HEK293 (cell line): ENCODE measurements around the gene IGF2BP2.

Source experiments
- HOXC10 ChIP-seq: sonication (generic); formaldehyde crosslinking; IDR thresholded peaks from 2 replicates; pipeline ENCODE4 v1.8.1; 2023; ENCODE audit warnings: mild to moderate bottlenecking, missing genetic modification reagents
- MZF1 ChIP-seq: fragments of 450-650 bp; formaldehyde crosslinking; IDR thresholded peaks from 2 replicates; pipeline ENCODE4 v1.5.1; 2017; ENCODE audit warnings: missing biosample characterization, missing genetic modification characterization, borderline replicate concordance
- TCF7L2 ChIP-seq: IDR thresholded peaks from 2 replicates; pipeline ENCODE4 v1.6.1; 2011; ENCODE audit warnings: low read depth, mild to moderate bottlenecking, inconsistent platforms, low read length, moderate library complexity, borderline replicate concordance
- ZEB2 ChIP-seq: fragments of 450-650 bp; formaldehyde crosslinking; IDR thresholded peaks from 2 replicates; pipeline ENCODE4 v1.5.1; 2016; ENCODE audit warnings: missing biosample characterization, missing genetic modification characterization
- ZNF10 ChIP-seq: fragments of 450-650 bp; formaldehyde crosslinking; IDR thresholded peaks from 2 replicates; pipeline ENCODE4 v1.5.1; 2017; ENCODE audit warnings: missing biosample characterization, missing genetic modification characterization
- ZNF394 ChIP-seq: fragments of 450-650 bp; formaldehyde crosslinking; IDR thresholded peaks from 2 replicates; pipeline ENCODE4 v1.5.1; 2016; ENCODE audit warnings: missing biosample characterization, missing genetic modification characterization, mild to moderate bottlenecking, moderate library complexity, borderline replicate concordance
- ZNF561 ChIP-seq: fragments of 450-650 bp; IDR thresholded peaks from 2 replicates; pipeline ENCODE4 v1.5.1; 2018; ENCODE audit warnings: missing biosample characterization, missing genetic modification characterization, borderline replicate concordance
- ZNF670 ChIP-seq: fragments of 450-650 bp; formaldehyde crosslinking; IDR thresholded peaks from 2 replicates; pipeline ENCODE4 v1.5.1; 2016; ENCODE audit warnings: missing biosample characterization, missing genetic modification characterization, low read depth
- TF ChIP-seq, protein P1 (sequence below): fragments of 450-650 bp; formaldehyde crosslinking; IDR thresholded peaks from 2 replicates; pipeline ENCODE4 v1.5.1; 2016; ENCODE audit warnings: missing biosample characterization, missing genetic modification characterization
- TF ChIP-seq, protein P2 (sequence below): fragments of 450-650 bp; formaldehyde crosslinking; IDR thresholded peaks from 2 replicates; pipeline ENCODE4 v1.5.1; 2016; ENCODE audit warnings: missing biosample characterization, missing genetic modification characterization
- TF ChIP-seq, protein P3 (sequence below): fragments of 450-650 bp; formaldehyde crosslinking; optimal IDR thresholded peaks from 2 replicates; pipeline ENCODE3; 2016; ENCODE audit warnings: missing biosample characterization, mild to moderate bottlenecking, missing genetic modification characterization
- TF ChIP-seq, protein P4 (sequence below): fragments of 450-650 bp; formaldehyde crosslinking; IDR thresholded peaks from 2 replicates; pipeline ENCODE4 v1.5.1; 2016; ENCODE audit warnings: missing biosample characterization, missing genetic modification characterization
- TF ChIP-seq, protein P5 (sequence below): fragments of 450-650 bp; formaldehyde crosslinking; IDR thresholded peaks from 2 replicates; pipeline ENCODE4 v1.5.1; 2016; ENCODE audit warnings: missing biosample characterization, missing genetic modification characterization, borderline replicate concordance

DNA sequence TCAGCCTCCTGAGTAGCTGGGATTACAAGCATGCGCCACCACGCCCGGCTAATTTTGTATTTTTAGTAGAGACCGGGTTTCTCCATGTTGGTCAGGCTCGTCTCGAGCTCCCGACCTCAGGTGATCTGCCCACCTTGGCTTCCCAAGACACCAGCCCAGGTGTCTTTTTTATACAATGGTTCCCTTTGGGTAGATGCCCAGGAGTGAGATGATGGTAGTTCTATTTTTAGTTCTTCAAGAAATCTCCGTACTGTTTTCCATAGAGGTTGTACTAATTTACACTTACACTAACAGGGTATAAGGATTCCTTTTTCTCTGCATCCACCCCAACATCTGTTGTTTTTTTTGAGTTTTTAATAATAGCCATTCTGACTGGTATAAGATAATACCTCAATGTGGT lies 94.3 kb downstream of the IGF2BP2 start:
- no peak for TF ChIP-seq ZEB2
- no peak for TF ChIP-seq HOXC10 (CRISPR knock-in tag)
- TF ChIP-seq TCF7L2 = no peak
- no peak for TF ChIP-seq MZF1
- TF ChIP-seq, protein P1, sequence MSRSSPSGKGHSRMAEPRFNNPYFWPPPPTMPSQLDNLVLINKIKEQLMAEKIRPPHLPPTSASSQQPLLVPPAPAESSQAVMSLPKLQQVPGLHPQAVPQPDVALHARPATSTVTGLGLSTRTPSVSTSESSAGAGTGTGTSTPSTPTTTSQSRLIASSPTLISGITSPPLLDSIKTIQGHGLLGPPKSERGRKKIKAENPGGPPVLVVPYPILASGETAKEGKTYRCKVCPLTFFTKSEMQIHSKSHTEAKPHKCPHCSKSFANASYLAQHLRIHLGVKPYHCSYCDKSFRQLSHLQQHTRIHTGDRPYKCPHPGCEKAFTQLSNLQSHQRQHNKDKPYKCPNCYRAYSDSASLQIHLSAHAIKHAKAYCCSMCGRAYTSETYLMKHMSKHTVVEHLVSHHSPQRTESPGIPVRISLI (tag by site-specific recombination) = no peak
- TF ChIP-seq, protein P2, sequence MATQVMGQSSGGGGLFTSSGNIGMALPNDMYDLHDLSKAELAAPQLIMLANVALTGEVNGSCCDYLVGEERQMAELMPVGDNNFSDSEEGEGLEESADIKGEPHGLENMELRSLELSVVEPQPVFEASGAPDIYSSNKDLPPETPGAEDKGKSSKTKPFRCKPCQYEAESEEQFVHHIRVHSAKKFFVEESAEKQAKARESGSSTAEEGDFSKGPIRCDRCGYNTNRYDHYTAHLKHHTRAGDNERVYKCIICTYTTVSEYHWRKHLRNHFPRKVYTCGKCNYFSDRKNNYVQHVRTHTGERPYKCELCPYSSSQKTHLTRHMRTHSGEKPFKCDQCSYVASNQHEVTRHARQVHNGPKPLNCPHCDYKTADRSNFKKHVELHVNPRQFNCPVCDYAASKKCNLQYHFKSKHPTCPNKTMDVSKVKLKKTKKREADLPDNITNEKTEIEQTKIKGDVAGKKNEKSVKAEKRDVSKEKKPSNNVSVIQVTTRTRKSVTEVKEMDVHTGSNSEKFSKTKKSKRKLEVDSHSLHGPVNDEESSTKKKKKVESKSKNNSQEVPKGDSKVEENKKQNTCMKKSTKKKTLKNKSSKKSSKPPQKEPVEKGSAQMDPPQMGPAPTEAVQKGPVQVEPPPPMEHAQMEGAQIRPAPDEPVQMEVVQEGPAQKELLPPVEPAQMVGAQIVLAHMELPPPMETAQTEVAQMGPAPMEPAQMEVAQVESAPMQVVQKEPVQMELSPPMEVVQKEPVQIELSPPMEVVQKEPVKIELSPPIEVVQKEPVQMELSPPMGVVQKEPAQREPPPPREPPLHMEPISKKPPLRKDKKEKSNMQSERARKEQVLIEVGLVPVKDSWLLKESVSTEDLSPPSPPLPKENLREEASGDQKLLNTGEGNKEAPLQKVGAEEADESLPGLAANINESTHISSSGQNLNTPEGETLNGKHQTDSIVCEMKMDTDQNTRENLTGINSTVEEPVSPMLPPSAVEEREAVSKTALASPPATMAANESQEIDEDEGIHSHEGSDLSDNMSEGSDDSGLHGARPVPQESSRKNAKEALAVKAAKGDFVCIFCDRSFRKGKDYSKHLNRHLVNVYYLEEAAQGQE (tag by site-specific recombination) = no peak
- no peak for TF ChIP-seq ZNF670 (tag by site-specific recombination)
- TF ChIP-seq, protein P3, sequence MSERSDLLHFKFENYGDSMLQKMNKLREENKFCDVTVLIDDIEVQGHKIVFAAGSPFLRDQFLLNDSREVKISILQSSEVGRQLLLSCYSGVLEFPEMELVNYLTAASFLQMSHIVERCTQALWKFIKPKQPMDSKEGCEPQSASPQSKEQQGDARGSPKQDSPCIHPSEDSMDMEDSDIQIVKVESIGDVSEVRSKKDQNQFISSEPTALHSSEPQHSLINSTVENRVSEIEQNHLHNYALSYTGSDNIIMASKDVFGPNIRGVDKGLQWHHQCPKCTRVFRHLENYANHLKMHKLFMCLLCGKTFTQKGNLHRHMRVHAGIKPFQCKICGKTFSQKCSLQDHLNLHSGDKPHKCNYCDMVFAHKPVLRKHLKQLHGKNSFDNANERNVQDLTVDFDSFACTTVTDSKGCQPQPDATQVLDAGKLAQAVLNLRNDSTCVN = no peak
- TF ChIP-seq, protein P4, sequence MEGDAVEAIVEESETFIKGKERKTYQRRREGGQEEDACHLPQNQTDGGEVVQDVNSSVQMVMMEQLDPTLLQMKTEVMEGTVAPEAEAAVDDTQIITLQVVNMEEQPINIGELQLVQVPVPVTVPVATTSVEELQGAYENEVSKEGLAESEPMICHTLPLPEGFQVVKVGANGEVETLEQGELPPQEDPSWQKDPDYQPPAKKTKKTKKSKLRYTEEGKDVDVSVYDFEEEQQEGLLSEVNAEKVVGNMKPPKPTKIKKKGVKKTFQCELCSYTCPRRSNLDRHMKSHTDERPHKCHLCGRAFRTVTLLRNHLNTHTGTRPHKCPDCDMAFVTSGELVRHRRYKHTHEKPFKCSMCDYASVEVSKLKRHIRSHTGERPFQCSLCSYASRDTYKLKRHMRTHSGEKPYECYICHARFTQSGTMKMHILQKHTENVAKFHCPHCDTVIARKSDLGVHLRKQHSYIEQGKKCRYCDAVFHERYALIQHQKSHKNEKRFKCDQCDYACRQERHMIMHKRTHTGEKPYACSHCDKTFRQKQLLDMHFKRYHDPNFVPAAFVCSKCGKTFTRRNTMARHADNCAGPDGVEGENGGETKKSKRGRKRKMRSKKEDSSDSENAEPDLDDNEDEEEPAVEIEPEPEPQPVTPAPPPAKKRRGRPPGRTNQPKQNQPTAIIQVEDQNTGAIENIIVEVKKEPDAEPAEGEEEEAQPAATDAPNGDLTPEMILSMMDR (tag by site-specific recombination) = no peak
- TF ChIP-seq, protein P5, sequence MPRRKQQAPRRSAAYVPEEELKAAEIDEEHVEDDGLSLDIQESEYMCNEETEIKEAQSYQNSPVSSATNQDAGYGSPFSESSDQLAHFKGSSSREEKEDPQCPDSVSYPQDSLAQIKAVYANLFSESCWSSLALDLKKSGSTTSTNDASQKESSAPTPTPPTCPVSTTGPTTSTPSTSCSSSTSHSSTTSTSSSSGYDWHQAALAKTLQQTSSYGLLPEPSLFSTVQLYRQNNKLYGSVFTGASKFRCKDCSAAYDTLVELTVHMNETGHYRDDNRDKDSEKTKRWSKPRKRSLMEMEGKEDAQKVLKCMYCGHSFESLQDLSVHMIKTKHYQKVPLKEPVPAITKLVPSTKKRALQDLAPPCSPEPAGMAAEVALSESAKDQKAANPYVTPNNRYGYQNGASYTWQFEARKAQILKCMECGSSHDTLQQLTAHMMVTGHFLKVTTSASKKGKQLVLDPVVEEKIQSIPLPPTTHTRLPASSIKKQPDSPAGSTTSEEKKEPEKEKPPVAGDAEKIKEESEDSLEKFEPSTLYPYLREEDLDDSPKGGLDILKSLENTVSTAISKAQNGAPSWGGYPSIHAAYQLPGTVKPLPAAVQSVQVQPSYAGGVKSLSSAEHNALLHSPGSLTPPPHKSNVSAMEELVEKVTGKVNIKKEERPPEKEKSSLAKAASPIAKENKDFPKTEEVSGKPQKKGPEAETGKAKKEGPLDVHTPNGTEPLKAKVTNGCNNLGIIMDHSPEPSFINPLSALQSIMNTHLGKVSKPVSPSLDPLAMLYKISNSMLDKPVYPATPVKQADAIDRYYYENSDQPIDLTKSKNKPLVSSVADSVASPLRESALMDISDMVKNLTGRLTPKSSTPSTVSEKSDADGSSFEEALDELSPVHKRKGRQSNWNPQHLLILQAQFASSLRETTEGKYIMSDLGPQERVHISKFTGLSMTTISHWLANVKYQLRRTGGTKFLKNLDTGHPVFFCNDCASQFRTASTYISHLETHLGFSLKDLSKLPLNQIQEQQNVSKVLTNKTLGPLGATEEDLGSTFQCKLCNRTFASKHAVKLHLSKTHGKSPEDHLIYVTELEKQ (tag by site-specific recombination) = no peak
- TF ChIP-seq ZNF10 (tag by site-specific recombination) = no peak
- TF ChIP-seq ZNF561 (tag by site-specific recombination) = no peak
- TF ChIP-seq ZNF394 (tag by site-specific recombination) = no peak
